GM19099 (cell line): Measurements from ENCODE around the gene ZRSR2.

Source experiments
- POLR2A ChIP-seq: IDR thresholded peaks from 3 replicates; pipeline ENCODE4 v1.6.1; 2011; ENCODE audit warnings: low read depth; ENCODE audit not compliant: insufficient read length; ENCODE audit errors: extremely low read depth

Gene ZRSR2

DNA sequence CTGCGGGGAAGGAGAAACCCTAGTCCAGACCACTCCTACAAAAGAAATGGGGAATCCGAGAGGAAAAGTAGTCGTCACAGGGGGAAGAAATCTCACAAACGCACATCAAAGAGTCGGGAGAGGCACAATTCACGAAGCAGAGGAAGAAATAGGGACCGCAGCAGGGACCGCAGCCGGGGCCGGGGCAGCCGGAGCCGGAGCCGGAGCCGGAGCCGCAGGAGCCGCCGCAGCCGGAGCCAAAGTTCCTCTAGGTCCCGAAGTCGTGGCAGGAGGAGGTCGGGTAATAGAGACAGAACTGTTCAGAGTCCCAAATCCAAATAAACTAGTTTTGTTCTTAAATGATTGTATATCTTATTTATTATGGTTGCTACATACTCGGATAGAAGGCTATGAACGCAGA is 32.6 kb downstream of the ZRSR2 start:
- no peak for TF ChIP-seq POLR2A

DNA sequence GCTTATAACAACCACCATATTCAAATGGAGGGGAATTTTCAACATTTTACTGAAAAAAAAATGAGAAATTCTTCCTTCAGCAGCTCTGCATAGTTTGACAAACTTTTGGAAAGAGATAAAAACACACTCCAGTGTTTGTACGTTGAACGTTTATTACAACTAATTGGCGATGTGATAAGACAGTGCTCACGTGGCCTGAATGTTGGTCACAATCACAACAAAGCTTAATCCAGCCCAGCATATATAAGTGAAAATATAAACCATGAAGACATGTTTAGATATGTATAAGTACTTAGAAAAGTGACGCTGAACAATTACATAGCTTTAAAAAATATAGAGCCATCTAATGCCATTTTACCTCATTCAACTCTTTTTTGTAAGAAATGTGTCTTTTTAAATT is 35.7 kb downstream of the ZRSR2 start:
- no peak for TF ChIP-seq POLR2A

DNA sequence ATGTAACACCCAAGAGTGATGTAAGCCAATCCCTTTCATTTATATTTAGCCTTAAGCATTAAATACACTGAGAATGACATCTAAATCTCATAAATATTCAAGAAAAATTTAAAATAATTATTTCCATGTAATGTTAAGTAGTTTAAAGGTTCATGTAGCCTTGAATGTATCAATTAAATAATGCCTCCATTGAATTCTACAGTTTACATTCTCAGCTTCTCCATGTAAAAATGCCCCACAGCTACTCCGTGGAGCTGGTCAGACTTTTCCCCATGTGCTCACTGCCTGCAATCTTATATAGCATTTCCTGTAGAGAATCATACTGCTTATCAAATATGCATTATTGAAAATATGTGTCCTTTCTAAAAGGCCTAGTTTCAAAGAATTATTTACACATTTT is 38.9 kb downstream of the ZRSR2 start:
- no peak for TF ChIP-seq POLR2A

DNA sequence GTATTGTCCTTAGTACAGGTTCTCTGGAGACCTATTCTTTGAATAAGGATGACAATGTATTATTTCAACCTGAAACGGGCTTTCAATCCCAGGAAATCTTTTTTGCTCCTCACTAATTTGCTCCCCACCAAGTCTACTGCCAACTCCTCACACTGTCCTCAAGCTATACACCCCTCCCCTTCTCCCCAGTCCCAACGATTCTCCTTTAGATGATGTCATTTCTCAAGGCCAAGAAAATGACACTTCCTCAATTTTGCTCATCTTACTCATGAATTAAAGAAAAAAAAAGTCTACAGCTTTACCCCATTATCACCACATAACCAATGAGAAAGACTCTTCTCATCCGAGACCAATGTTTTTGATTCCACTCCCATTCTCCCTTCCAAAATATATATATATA is 43.8 kb downstream of the ZRSR2 start:
- no peak for TF ChIP-seq POLR2A

DNA sequence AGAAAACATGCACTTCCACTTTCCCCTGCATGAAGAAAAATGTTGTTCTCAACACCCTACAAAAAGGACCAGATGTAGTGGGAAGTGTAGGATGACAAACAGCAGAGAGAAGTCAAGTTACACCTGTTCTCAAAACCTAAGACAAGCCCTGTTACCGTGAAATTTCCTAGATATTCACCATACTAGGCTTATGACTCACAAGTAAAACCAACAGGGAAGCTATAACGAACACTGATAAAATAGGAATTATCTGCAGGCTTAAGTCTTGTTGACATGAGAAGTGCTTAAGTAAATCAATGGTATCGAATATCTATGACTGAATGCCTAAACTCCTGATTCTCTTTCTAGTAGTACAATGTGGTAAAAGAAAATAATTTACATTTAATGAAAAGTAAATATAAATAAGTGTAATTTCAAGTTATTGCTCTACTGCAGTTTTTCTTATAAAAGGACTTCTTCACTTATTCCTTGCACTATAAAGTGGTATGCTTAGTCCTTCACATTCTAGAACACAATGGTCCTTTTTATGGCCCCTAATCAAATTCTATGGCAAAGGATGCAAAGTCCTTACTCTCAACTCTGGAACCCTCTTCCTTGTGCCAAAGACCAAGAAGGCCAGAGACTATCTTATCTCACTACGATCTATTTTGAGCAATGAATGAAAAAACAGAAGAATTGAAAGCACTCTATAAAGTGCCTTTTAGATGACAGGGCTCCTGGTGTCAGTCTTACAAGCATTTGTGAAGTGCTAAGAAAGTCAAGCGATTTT is 44.7 kb downstream of the ZRSR2 start:
- no peak for TF ChIP-seq POLR2A

DNA sequence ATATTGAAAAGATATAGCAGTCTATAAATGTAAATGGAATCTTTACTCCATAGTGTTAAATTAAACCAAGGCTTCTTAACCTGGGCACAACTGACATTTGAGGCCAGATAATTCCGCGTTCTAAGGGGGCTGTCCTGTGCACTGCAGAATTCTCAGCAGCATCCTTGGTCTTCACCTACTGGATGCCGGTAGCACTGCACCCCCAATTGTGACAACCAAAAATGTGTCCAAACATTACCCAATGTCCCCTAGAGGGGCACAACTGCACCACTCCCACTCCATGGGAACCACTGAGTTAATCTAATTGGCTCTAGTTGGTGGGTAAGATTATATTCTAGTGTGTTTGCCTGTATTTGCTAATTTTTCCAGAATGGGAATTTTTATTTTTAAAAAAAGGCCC is 47.7 kb downstream of the ZRSR2 start:
- no peak for TF ChIP-seq POLR2A

DNA sequence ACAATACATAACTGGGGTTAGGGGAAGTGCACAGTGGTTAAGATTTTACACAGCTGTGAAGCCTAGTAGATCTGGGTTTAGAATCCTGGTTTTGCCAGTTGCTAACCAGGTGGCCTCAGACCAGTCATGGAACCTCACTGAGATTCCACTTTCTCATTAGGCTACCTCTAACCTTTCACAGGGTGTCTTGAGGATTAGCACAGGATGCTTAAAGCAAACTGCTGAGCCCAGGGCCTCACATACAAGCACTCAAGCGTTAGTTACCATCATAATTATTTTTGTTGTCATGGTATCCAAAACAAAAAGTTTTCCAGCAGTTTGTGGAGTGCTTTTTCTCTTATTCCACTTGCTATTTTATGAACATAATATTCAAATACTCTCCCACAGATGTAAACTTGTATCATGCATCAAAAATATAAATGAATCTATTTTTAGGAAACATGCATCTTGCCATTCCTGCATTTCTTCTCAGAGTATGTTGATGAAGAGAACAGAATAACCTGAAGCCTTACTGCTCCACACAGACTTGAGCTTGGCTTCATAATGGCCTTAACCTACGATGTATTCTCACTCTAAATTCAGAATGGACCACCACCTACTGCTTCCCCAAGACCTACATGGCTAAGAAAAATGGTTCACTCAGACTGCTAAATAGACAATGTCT is 51.7 kb downstream of the ZRSR2 start:
- no peak for TF ChIP-seq POLR2A

DNA sequence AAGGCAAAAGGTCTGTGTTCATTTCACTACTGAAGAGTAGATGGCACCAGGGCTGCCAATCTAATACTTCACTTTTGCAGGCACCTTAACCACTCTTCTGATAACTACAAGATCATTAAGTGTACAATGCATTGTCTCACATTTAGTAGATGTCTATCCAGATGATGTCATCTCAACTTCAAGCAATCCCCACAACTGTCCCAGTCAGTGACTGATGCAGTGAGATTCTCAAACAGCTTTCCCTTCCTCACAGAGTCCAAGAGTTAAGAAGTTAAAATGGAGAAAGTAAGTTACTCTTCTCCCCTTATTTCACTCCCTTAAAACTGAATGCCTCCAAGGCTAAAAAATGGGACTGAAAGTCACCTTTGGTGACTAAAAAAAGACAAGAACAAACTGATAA is 53.7 kb downstream of the ZRSR2 start:
- no peak for TF ChIP-seq POLR2A

DNA sequence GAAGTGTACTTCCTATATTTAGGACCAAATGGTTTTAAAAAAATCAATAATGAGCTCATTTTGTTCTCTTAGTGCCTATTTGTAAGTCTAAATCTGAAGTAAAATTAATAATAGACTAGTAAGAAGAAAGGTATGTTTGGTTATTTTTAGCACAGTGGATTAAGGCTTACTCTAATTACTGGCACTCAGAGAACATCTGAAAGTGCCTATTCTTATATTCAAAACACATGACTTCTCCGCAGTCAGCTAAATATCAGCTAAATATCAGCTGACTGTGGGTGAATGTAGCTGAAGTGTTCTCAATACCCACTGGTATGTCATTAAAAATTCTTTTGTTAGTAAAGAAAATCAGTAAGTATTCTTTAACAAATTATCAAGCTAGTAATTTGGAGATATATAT is 58.3 kb downstream of the ZRSR2 start:
- TF ChIP-seq POLR2A, result no peak

DNA sequence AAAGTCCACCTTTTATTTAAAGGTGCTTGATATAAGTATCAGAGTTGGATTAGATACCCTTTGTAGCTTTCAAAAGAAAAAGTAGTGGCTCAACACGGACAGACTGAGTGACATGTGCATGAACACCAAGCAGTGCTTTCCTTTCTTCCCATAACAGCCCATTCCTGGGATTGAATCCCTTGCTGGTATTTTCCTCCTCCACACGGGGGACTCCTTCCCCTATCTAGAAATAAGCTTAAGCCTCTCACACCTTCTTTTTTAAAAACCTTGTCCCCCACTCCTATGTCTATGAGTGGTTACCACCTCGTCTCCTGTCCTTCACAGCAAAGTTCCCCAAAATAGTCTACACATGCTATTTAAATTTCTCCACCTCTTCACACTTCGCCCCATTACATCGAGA is 59.3 kb downstream of the ZRSR2 start:
- TF ChIP-seq POLR2A, result no peak

DNA sequence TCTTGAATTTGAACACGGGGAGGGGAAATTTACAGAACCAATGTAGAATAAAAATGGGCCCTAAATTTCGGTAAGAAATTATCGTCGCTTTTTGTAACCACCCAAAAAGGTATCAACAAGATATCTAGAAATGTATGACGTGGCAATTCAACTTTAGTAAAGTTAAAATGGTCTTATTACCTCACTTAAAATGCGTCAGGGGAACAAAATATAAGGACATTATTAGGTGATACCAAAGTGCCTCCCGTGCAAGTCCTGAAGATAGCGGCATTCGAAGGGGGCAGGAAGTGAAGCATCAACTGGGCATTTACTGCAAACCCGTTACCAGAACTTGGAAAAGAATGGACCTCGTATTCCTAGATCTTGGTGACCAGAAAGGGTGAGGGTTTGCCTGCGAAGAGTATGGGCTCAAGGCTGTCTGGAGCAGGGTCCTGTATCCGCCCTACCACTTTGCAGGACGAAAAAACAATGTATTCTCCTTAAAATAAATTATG is 63.3 kb downstream of the ZRSR2 start:
- TF ChIP-seq POLR2A, result no peak

DNA sequence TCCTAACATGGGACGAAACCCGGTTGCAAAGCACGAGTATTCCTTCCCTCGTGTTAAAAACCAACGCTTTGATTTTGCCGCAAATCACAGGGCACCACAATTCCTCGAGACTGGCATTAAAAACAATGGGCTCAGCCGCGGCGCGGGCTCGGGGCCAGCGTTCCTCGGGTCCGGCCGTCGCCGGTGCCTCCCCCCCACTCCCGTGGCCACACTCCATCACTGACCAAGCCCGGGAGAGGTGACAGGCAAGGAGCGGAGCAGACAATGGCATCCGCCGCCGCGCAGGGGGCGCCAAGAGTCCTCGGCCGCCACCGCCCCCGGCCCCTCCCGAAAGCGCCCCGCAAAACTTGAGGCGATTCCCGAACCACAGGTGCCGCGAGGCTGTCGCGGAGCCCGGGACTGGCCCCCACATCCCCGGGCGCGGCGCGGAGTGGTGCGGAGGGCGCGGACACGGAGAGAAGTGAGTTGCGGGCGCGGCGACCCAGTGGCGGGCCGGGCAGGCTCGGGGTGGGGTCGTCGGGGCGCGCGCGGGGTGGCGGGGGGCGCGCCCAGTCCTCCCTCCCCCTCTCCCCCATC is 63.9 kb downstream of the ZRSR2 start:
- peak; percentile 39 for TF ChIP-seq POLR2A

DNA sequence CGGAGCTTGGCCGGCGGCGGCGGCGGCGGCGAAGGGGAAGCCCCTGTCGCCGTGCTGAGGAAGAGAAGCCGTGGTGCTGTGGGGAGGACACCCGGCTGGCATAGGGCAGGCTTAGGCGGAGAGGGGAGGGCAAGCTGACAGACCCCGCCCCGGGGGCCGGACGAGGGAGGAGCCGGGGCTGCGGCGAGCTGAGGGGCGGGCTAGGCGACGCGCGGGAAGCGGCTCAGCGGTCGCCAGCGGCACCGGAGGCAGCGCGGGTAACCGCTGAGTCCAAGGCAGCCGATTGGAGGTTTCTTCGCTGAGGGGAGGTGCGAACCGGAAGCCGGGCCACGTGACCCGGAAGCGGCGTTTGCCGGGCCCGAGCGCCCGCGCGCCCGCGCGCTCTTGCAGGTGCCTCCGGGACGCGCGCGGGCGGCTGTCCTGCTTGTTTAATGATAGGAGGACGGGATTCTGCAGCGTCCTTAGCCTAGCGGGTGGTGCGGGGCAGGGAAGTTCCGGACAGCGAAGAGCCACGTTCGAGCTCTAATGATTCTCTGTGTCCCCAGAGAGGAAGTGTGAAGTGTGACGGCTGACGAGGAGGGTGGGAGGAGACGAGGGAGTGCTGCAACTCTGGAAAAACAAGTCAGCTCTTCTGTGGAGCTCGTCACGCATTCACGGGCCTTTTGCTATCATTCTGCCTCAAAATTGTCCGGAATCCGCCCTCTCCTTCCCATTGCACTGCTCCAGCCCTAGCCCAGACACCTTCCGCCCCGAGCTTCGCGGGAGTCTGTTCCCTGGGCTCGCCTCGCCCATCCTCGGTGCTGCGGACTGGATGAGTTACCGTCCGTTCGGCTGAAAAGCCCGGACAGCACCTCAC is 64.7 kb downstream of the ZRSR2 start, which contains the start of gene AP1S2:
Gene AP1S2 (minus strand): TSS at position 102 of the 856 bp plus-strand sequence. CDS start 2,289 bp downstream, outside the sequence.
- peak; percentile 84 for TF ChIP-seq POLR2A

DNA sequence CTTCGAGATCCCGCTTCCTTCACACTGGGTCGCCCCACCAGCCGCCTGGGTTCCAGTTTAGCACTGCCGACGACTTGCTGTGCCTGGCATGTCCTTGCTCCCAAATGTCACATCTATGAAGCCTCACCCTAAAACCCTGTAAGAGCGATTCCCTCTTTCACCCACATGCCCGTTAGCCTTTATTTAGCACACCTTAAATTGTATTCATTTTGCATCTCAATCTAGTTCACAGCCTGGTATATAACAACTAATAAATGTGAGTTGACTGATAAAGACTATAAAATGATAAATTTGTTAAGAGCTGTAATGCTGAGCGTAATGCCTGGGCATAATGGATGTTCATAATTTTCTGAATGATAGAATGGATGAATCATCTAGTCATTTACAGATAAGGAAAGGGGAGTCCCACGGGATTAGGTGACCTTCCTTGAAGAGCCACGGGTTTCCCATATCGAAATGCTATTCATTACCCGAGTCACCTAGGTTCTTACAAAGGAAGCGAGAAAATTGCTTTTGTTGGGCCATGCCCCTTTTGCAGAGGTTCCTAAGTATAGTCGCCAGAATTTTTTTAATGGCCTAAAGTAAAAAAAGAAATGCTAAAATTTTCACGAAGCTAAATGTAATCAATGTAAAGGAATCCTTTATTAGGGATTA is 65.4 kb downstream of the ZRSR2 start:
- no peak for TF ChIP-seq POLR2A
